GM10248 (cell line): ENCODE measurements around the gene LDLRAD4.

ENCODE experiments used
- CTCF ChIA-PET: fragments of 300-600 bp; sonication (Branson Sonifier 250); formaldehyde crosslinking; extraction: SDS; loops from one replicate; lab custom pipeline; 2021; ENCODE audit warnings: antibody characterized with exemption; lab: Yijun Ruan, JAX
- POLR2A ChIA-PET: fragments of 350-650 bp; sonication (Branson Sonifier 250); formaldehyde crosslinking; extraction: SDS; loops from one replicate; lab custom pipeline; 2020; ENCODE audit warnings: antibody characterized with exemption; lab: Yijun Ruan, JAX
- DNase-seq: peaks from one replicate; pipeline ENCODE4 v3.0.0; 2012; ENCODE audit errors: extremely low spot score
- TF ChIP-seq, protein P1 (sequence below): IDR thresholded peaks from 2 replicates; pipeline ENCODE4 v1.5.1; 2012; ENCODE audit warnings: mild to moderate bottlenecking, low read depth; ENCODE audit errors: extremely low read depth, missing control alignments, control extremely low read depth

LDLRAD4 gene

DNA sequence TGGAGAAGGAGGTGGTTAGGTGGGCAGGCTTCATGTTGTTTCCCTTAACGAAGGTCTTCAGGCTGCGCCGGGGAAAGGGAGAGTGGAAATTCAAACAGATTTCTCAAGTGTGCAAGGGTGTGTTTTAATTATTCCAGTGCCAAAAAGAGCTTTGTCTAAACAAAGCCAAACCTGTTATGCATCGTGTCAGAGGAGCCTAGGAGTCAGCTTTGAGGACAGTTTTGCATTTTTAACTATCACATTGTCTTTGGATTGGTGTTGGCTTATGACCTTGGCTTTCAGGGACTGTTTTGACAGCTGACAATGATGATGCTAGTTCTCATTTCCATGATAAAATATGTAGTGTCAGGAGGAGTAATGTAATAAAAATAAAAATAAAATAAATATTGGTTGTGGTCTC, 144.8 kb downstream of the LDLRAD4 start:
- POLR2A ChIA-PET, result interaction anchor here (0.7 kb wide), 1 partner anchor 13 kb away, joined by 3 read pairs; no protein-coding TSS in a partner anchor
- DNase-seq, result no peak
- TF ChIP-seq, protein P1, sequence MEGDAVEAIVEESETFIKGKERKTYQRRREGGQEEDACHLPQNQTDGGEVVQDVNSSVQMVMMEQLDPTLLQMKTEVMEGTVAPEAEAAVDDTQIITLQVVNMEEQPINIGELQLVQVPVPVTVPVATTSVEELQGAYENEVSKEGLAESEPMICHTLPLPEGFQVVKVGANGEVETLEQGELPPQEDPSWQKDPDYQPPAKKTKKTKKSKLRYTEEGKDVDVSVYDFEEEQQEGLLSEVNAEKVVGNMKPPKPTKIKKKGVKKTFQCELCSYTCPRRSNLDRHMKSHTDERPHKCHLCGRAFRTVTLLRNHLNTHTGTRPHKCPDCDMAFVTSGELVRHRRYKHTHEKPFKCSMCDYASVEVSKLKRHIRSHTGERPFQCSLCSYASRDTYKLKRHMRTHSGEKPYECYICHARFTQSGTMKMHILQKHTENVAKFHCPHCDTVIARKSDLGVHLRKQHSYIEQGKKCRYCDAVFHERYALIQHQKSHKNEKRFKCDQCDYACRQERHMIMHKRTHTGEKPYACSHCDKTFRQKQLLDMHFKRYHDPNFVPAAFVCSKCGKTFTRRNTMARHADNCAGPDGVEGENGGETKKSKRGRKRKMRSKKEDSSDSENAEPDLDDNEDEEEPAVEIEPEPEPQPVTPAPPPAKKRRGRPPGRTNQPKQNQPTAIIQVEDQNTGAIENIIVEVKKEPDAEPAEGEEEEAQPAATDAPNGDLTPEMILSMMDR, result no peak
- CTCF ChIA-PET, result interaction anchor here (0.9 to 2.6 kb wide), 2 partner anchors 10 to 11 kb away, joined by 5 to 12 read pairs; no protein-coding TSS in a partner anchor

DNA sequence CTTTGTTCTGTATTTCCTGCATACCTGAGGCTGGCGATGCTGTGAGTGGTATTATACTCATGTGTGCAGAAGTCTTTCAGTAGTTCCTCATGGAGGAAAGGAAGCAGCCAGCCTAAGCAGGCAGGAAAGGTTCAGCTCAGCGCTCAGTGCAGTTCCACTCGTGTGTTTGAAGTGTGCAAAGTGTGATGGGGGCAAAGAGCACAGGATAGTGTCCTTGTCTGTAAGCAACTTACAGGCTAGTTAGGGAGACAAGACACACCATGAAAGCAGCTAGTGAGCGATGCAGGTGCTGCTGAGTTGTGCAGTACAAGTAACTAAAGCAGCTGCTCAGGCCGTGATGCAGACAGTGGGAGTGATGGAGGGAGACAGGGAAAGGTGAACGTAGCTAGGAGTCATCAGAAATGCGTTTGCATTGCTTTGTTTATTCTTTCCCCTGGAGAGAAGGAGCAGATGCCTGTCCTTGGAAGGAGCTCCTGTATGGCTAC, 146.2 kb downstream of the LDLRAD4 start:
- TF ChIP-seq, protein P1, result no peak
- ChIA-PET POLR2A (interaction anchor here (0.5 kb wide), 1 partner anchor 44 kb away, joined by 8 read pairs; no protein-coding TSS in a partner anchor), CTCF (interaction anchor here (1.4 to 2.6 kb wide), 3 partner anchors 9 to 14 kb away, joined by 3 to 12 read pairs (median 6); no protein-coding TSS in a partner anchor)
- DNase-seq, result no peak

DNA sequence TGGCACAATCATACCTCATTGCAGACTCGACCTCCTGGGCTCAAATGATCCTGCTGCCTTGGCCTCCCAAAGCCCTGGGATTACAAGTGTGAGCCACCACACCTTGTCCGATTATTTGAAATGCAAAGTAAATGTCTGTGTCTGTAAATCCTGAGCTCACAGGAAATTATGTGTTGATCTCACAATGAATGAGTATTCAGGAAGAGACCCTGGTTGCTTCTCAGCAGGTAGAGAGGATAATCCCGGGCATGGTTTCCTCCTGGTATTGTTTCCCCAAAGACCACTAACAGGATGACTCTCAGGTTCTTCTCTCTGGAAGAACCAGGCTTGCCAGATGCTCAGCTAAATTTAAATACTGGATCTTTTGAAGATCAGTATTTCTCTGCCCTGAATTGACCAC, 147.6 kb downstream of the LDLRAD4 start:
- ChIA-PET CTCF (interaction anchor here (1.7 kb wide), 1 partner anchor 13 kb away, joined by 3 read pairs; no protein-coding TSS in a partner anchor), POLR2A (no interaction called here)
- DNase-seq, result no peak
- TF ChIP-seq, protein P1, result no peak

DNA sequence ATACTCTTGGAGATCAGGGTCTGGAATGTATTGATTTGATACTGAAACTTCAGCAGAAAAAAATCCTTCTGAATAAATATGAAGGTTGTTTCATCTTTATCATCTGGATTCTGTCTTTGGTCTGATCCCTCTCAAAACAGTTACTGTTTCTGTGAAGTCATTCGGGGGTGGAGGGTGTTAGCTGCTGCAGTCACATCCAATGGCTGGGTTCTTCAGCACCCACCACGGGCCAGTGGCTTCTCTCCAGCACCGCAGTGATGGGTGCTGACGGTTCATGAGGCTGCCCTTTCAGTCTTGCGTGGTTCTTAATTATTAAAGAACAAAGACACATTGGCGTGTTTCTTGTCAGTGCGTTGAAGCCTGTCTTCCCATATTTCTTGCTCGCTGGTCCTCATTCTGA, 148.0 kb downstream of the LDLRAD4 start:
- TF ChIP-seq, protein P1, result no peak
- POLR2A ChIA-PET, result no interaction called here
- no peak for DNase-seq
- CTCF ChIA-PET, result no interaction called here

DNA sequence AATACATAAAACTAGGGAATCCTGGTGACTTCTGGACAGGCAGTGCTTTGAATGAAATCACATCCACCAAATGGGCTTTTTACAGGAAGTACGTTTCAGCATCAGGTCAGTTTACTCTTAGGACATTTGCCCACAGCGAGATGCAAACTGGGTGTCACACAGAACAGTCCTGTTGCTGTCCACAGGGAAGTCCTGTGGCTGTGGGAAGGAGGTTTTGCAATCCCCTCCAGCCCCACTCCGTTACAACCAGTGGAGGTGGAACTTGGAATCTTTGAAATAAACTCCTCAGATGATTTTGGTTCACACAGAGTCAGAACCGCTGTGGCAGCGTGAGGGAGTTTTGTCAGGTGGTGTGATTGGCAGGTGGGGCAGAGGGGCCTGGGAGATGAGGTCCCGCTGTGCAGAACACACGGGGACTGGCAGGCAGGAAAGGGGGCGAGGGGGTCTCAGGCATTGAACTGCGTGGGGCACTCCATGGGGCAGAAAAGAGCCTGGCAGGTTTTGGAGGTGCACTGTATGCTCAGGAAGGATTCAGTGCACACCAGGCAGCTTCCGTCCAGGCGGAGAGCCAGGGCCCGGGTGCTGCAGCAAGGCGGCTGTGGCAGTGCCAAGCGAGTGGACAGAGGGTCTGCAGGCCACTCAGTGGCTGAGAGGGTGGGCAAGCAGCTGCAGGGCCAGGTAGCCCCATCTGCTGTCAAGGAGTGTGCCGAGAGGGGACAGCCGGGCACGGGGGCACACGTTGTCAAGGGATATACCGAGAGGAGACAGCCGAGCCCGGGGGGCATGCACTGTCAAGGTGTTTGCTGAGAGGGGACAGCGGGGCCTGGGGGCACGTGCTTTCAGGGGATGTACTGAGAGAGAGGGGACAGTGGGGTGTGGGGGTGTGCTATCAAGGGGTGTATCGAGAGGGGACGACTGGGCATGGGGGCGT, 148.7 kb downstream of the LDLRAD4 start:
- DNase-seq, result no peak
- CTCF ChIA-PET, result no interaction called here
- TF ChIP-seq, protein P1, result no peak
- POLR2A ChIA-PET, result no interaction called here

DNA sequence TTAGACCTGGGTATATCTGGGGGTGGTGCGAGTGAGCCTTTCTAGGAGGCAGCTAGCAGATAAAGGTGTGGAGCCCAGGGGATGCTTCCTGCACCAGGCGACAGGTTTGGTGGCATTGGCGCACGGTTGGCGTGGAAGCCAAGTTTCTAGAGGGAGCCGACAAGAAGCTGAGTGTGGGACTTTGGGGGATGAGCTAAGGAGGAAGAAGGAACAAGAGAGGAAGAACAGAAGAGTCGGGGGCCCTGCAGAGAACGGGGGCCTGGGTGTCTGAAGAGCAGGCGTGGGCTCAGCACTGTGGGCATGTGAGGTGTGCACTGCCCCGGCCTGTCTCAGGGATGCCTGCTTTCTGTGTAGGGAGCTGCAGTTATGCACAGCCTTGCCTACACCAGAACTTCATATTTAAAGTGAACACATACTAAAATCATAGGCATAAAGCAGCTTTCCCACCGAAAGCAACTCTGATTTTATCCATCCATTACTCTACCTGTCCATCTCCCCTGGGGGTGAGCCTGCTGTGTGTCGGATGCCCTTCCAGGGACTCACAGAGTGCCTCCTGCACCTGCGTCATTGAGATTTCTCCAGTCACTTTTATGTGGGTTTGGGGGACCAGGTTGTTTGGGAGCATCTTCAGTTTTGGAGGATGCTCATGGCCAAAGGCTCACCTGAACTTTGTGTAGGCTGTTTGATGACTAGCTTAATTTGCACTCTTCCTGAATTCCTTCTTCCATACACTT, 149.7 kb downstream of the LDLRAD4 start:
- no peak for DNase-seq
- ChIA-PET CTCF (interaction anchor here (1.2 kb wide), 1 partner anchor 11 kb away, joined by 4 read pairs; no protein-coding TSS in a partner anchor), POLR2A (no interaction called here)
- TF ChIP-seq, protein P1, result no peak
